OCI-LY1 (cell line): Measurements from ENCODE around the gene LIMK2.
"Not testable (repeated sequence)": the region's sequence is repeated elsewhere in the genome, so short reads cannot be mapped to it uniquely, and the experiment has no call there.

Source experiments
- H2AFZ ChIP-seq: fragments of 200-600 bp; sonication (generic), shearing (Covaris generic); 2 replicates; pipeline ENCODE4 v1.6.0; 2014; ENCODE audit warnings: antibody characterized with exemption, mild to moderate bottlenecking, low read length
- H3F3A ChIP-seq: fragments of 200-600 bp; sonication (generic), shearing (Covaris generic); 2 replicates; pipeline ENCODE4 v1.6.0; 2014; ENCODE audit warnings: mild to moderate bottlenecking, antibody characterized with exemption, low read length, moderate library complexity; ENCODE audit not compliant: insufficient read depth
- H3K27ac ChIP-seq: fragments of 200-600 bp; sonication (generic); 2 replicates; pipeline ENCODE4 v1.5.1; 2014; ENCODE audit warnings: low read length, mixed run types, mild to moderate bottlenecking, low read depth; ENCODE audit not compliant: poor library complexity, severe bottlenecking
- H3K27me3 ChIP-seq: fragments of 200-600 bp; sonication (generic); 2 replicates; pipeline ENCODE4 v1.6.0; 2014; ENCODE audit warnings: antibody characterized with exemption, mild to moderate bottlenecking, low read length, moderate library complexity; ENCODE audit not compliant: insufficient read depth
- H3K36me3 ChIP-seq: fragments of 200-600 bp; sonication (generic); 2 replicates; pipeline ENCODE4 v1.6.1; 2014; ENCODE audit warnings: mild to moderate bottlenecking, antibody characterized with exemption, low read length, moderate library complexity, mixed read lengths; ENCODE audit not compliant: insufficient read depth
- H3K4me1 ChIP-seq: fragments of 200-600 bp; sonication (generic); 2 replicates; pipeline ENCODE4 v1.5.1; 2014; ENCODE audit warnings: mild to moderate bottlenecking, low read length, moderate library complexity; ENCODE audit not compliant: insufficient read depth, severe bottlenecking
- H3K4me2 ChIP-seq: fragments of 200-600 bp; sonication (generic), shearing (Covaris generic); 2 replicates; pipeline ENCODE4 v1.6.1; 2014; ENCODE audit warnings: low read length
- H3K4me3 ChIP-seq: fragments of 200-600 bp; sonication (generic); 2 replicates; pipeline ENCODE4 v1.5.1; 2014; ENCODE audit warnings: low read length, low read depth, mild to moderate bottlenecking, mixed read lengths; ENCODE audit not compliant: poor library complexity, severe bottlenecking
- H3K79me2 ChIP-seq: fragments of 200-600 bp; shearing (Covaris generic); 2 replicates; pipeline ENCODE4 v1.6.1; 2016; ENCODE audit warnings: mixed run types, low read length, mixed read lengths; ENCODE audit not compliant: insufficient read depth
- H3K9ac ChIP-seq: fragments of 200-600 bp; sonication (generic), shearing (Covaris generic); 2 replicates; pipeline ENCODE4 v1.6.1; 2014; ENCODE audit warnings: mild to moderate bottlenecking, low read length, mixed read lengths
- H3K9me2 ChIP-seq: fragments of 200-600 bp; sonication (generic), shearing (Covaris generic); 2 replicates; pipeline ENCODE4 v1.6.1; 2014; ENCODE audit warnings: low read depth, mild to moderate bottlenecking, low read length, mixed read lengths
- H3K9me3 ChIP-seq: fragments of 200-600 bp; shearing (Covaris generic); 2 replicates; pipeline ENCODE4 v1.6.1; 2014; ENCODE audit warnings: low read length, mixed read lengths
- H4K20me1 ChIP-seq: fragments of 200-600 bp; sonication (generic), shearing (Covaris generic); 2 replicates; pipeline ENCODE4 v1.6.0; 2016; ENCODE audit warnings: mild to moderate bottlenecking, low read length; ENCODE audit not compliant: insufficient read depth
- CTCF ChIP-seq: fragments of 200-600 bp; sonication (generic), shearing (Covaris generic); IDR thresholded peaks from 2 replicates; pipeline ENCODE4 v1.5.1; 2017; ENCODE audit warnings: mild to moderate bottlenecking, antibody characterized with exemption, low read length, moderate library complexity, mixed read lengths
- EZH2 ChIP-seq: fragments of 200-600 bp; sonication (generic), shearing (Covaris generic); IDR thresholded peaks from 2 replicates; pipeline ENCODE4 v1.8.0; 2017; ENCODE audit warnings: borderline replicate concordance, mixed run types, mild to moderate bottlenecking, antibody characterized with exemption, low read length, moderate library complexity, mixed read lengths

The LIMK2 gene

GRCh38 chr22:31185056-31185455 lies 27.0 kb upstream of the LIMK2 start:
- Histone ChIP-seq H3K79me2 (no peaks in the 10 kb centered on the region), H3K4me3 (no peak overlapping the region), H3K27me3 (no peaks in the 10 kb centered on the region), H3K27ac (no peak overlapping the region), H2AFZ (no peak overlapping the region), H3K4me2 (no peak overlapping the region), H3K4me1 (no peaks in the 10 kb centered on the region), H3F3A (no peaks in the 10 kb centered on the region), H3K9ac (no peak overlapping the region), H3K9me2 (no peaks in the 10 kb centered on the region), H4K20me1 (no peaks in the 10 kb centered on the region), H3K9me3 (no peaks in the 10 kb centered on the region), H3K36me3 (peaks cover 15% of the 10 kb centered on the region)
- no peak for TF ChIP-seq CTCF

- no peak overlapping the region for H2AFZ ChIP-seq
- no peaks in the 10 kb centered on the region for H3K79me2 ChIP-seq
- H3K4me2 ChIP-seq, result no peak overlapping the region
- no peaks in the 10 kb centered on the region for H3K9me2 ChIP-seq
- no peaks in the 10 kb centered on the region for H3K9me3 ChIP-seq
- no peak overlapping the region for H3K4me3 ChIP-seq
- no peaks in the 10 kb centered on the region for H3F3A ChIP-seq
- H3K4me1 ChIP-seq, result peaks cover 9% of the 10 kb centered on the region
- no peak overlapping the region for H3K27ac ChIP-seq
- peaks cover 8% of the 10 kb centered on the region; the same call in 1 of the 2 replicates for H3K36me3 ChIP-seq
- TF ChIP-seq EZH2, result no peak
- H4K20me1 ChIP-seq, result no peaks in the 10 kb centered on the region
- H3K9ac ChIP-seq, result no peak overlapping the region
- no peaks in the 10 kb centered on the region for H3K27me3 ChIP-seq
Observed at GRCh38 chr22:31187627-31188026, 24.5 kb upstream of the LIMK2 start.

DNA sequence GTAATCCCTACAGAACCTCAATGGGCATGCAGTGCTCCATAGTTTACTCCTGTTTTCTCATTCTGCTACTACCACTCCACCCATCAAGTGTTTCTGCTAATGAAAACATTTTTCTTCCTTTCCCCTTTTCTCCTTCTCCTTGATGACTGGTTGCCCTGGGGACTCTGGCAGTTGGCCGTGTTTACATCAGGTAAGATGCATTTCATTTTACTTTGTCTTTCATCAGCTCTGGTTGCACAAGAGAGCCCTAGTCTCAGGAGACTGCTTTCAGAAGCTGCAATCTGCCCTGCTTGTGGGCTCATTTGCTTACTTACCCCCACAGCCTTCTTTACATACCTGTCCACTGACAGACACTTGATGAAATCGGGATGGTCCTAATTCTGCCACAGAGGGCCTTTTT lies 19.6 kb upstream of the LIMK2 start:
- TF ChIP-seq EZH2 (no peak), CTCF (no peak)
- H3K4me2 ChIP-seq, result no peak overlapping the region; the same call in 1 of the 2 replicates

GRCh38 chr22:31193092-31193491 lies 19.0 kb upstream of the LIMK2 start:
- H3K36me3 ChIP-seq, result peaks cover 5% of the 10 kb centered on the region; the same call in 1 of the 2 replicates
- no peaks in the 10 kb centered on the region for H3K27me3 ChIP-seq
- no peak overlapping the region for H3K4me3 ChIP-seq
- H2AFZ ChIP-seq, result no peak overlapping the region
- H3K9me3 ChIP-seq, result no peaks in the 10 kb centered on the region
- no peak overlapping the region for H3K9ac ChIP-seq
- H3K4me2 ChIP-seq, result no peak overlapping the region
- H3K9me2 ChIP-seq, result no peaks in the 10 kb centered on the region
- no peaks in the 10 kb centered on the region for H3F3A ChIP-seq
- peaks cover 14% of the 10 kb centered on the region for H3K4me1 ChIP-seq
- no peaks in the 10 kb centered on the region for H3K79me2 ChIP-seq
- no peak for TF ChIP-seq EZH2
- TF ChIP-seq CTCF, result no peak
- H4K20me1 ChIP-seq, result no peaks in the 10 kb centered on the region
- no peak overlapping the region for H3K27ac ChIP-seq

More for the DNA sequence above, 19.6 kb upstream of the LIMK2 start:
- peak overlapping the region; percentile 19 for H3K27ac ChIP-seq
- no peaks in the 10 kb centered on the region for H4K20me1 ChIP-seq
- no peak overlapping the region for H3K9ac ChIP-seq
- H3K27me3 ChIP-seq, result no peaks in the 10 kb centered on the region
- no peak overlapping the region for H2AFZ ChIP-seq
- H3F3A ChIP-seq, result no peaks in the 10 kb centered on the region
- no peak overlapping the region for H3K4me3 ChIP-seq
- H3K36me3 ChIP-seq, result peaks cover 5% of the 10 kb centered on the region; the same call in 1 of the 2 replicates
- H3K9me3 ChIP-seq, result no peaks in the 10 kb centered on the region
- peaks cover 14% of the 10 kb centered on the region for H3K4me1 ChIP-seq
- H3K79me2 ChIP-seq, result no peaks in the 10 kb centered on the region
- H3K9me2 ChIP-seq, result no peaks in the 10 kb centered on the region

GRCh38 chr22:31194681-31195080 lies 17.4 kb upstream of the LIMK2 start:
- not testable (repeated sequence) for H3K36me3 ChIP-seq, H4K20me1 ChIP-seq, H3F3A ChIP-seq, H3K27ac ChIP-seq, H3K4me3 ChIP-seq, H3K79me2 ChIP-seq, H3K9me2 ChIP-seq, H3K9ac ChIP-seq, H3K27me3 ChIP-seq, H3K9me3 ChIP-seq, H2AFZ ChIP-seq, H3K4me2 ChIP-seq
- peaks cover 14% of the 10 kb centered on the region for H3K4me1 ChIP-seq
